OCI-LY3 (cell line): ENCODE measurements around the gene S100A13.
"Not testable (repeated sequence)": the region's sequence is repeated elsewhere in the genome, so short reads cannot be mapped to it uniquely, and the experiment has no call there.

ENCODE experiments used
- H2AFZ ChIP-seq: fragments of 200-600, 300-600 bp; shearing (Covaris generic); 2 replicates; pipeline ENCODE4 v1.6.0; 2014; ENCODE audit warnings: antibody characterized with exemption, low read depth, low read length
- H3K27ac ChIP-seq: fragments of 200-600, 300-600 bp; sonication (generic); 2 replicates; pipeline ENCODE4 v1.5.1; 2014; ENCODE audit warnings: mild to moderate bottlenecking, low read length, moderate library complexity, mixed read lengths
- H3K27me3 ChIP-seq: fragments of 200-600, 300-600 bp; sonication (generic); 2 replicates; pipeline ENCODE4 v1.6.1; 2014; ENCODE audit warnings: low read depth, low read length, mixed read lengths
- H3K36me3 ChIP-seq: fragments of 200-600, 300-600 bp; sonication (generic); replicated peaks from 2 replicates; pipeline ENCODE3; 2014; ENCODE audit warnings: low read depth, low read length, mixed read lengths
- H3K4me1 ChIP-seq: fragments of 300-600, 200-600 bp; sonication (generic); 2 replicates; pipeline ENCODE4 v1.6.1; 2014; ENCODE audit warnings: low read length, mixed read lengths
- H3K4me2 ChIP-seq: fragments of 200-600, 300-600 bp; sonication (generic); 2 replicates; pipeline ENCODE4 v1.6.1; 2014; ENCODE audit warnings: low read length, mixed read lengths
- H3K4me3 ChIP-seq: fragments of 300-600, 200-600 bp; sonication (generic); 2 replicates; pipeline ENCODE4 v1.5.1; 2014; ENCODE audit warnings: antibody characterized with exemption, mild to moderate bottlenecking, low read length, moderate library complexity
- H3K79me2 ChIP-seq: fragments of 300-600, 200-600 bp; shearing (Covaris generic); 2 replicates; pipeline ENCODE4 v1.6.1; 2014; ENCODE audit warnings: mild to moderate bottlenecking, low read length, mixed read lengths
- H3K9ac ChIP-seq: fragments of 300-600, 200-600 bp; shearing (Covaris generic); 2 replicates; pipeline ENCODE4 v1.6.0; 2014; ENCODE audit warnings: mild to moderate bottlenecking, low read length, moderate library complexity
- H3K9me3 ChIP-seq: fragments of 200-600, 300-600 bp; shearing (Covaris generic); 2 replicates; pipeline ENCODE4 v1.6.1; 2014; ENCODE audit warnings: low read length, mixed read lengths; ENCODE audit not compliant: insufficient read depth
- H4K20me1 ChIP-seq: fragments of 200-600, 300-600 bp; sonication (generic); 2 replicates; pipeline ENCODE4 v1.6.1; 2016; ENCODE audit warnings: low read length, mixed read lengths; ENCODE audit not compliant: insufficient read depth
- CTCF ChIP-seq: fragments of 200-600, 300-600 bp; sonication (generic); IDR thresholded peaks from 2 replicates; pipeline ENCODE4 v1.5.1; 2014; ENCODE audit warnings: antibody characterized with exemption, low read length, low read depth
- EZH2phosphoT487 ChIP-seq: fragments of 200-600 bp; shearing (Covaris generic); IDR thresholded peaks from 2 replicates; pipeline ENCODE4 v1.6.1; 2018; ENCODE audit warnings: antibody characterized with exemption, mixed run types, low read depth

Gene S100A13

GRCh38 chr1:153592748-153593147 is 34.6 kb downstream of the S100A13 start:
- H3K79me2 ChIP-seq, result no peaks in the 10 kb centered on the region
- peaks cover 37% of the 10 kb centered on the region for H3K4me1 ChIP-seq
- peak overlapping the region; percentile 88 for H2AFZ ChIP-seq
- no peaks in the 10 kb centered on the region for H3K9me3 ChIP-seq
- H3K4me3 ChIP-seq, result no peak overlapping the region
- H3K4me2 ChIP-seq, result peak overlapping the region; percentile 0; the same call in 1 of the 2 replicates
- TF ChIP-seq CTCF (no peak), EZH2phosphoT487 (no peak)
- H3K36me3 ChIP-seq, result no peaks in the 10 kb centered on the region
- no peaks in the 10 kb centered on the region for H4K20me1 ChIP-seq
- H3K27me3 ChIP-seq, result no peaks in the 10 kb centered on the region
- peak overlapping the region; percentile 3; the same call in 1 of the 2 replicates for H3K27ac ChIP-seq
- peak overlapping the region; percentile 2; the same call in 1 of the 2 replicates for H3K9ac ChIP-seq

DNA sequence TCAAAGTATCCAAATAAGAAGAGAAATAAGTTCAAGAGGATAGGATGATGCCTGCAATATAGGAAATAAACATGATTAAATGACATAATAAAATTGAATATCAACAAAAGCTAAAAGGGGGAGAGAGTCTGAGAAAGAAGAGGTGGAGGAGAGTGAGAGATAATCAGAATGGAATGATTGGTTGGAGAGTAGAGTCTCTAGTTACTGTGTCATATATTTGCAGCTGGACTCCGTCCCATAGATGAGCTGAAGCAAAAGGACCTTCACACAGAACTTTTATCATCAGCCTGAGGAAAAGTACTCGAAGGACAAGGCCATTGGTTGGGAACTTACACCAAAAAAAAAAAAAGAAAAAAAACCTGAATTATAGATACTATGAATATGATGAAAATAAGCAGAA is 38.8 kb downstream of the S100A13 start:
- Histone ChIP-seq H4K20me1 (no peaks in the 10 kb centered on the region), H2AFZ (peak overlapping the region; percentile 74), H3K9me3 (no peaks in the 10 kb centered on the region), H3K27me3 (no peaks in the 10 kb centered on the region), H3K27ac (no peak overlapping the region), H3K36me3 (no peaks in the 10 kb centered on the region), H3K79me2 (no peaks in the 10 kb centered on the region), H3K4me2 (peak overlapping the region; percentile 53), H3K4me3 (0 out of 2 replicates have a peak overlapping the region, but pooled peaks have one; percentile 34), H3K4me1 (peaks cover 43% of the 10 kb centered on the region), H3K9ac (peak overlapping the region; percentile 40)
- TF ChIP-seq EZH2phosphoT487 (no peak), CTCF (no peak)

- peak overlapping the region; percentile 34 for H3K4me3 ChIP-seq
- not testable (repeated sequence) for H3K79me2 ChIP-seq, H4K20me1 ChIP-seq, H3K27ac ChIP-seq, H3K36me3 ChIP-seq, H3K27me3 ChIP-seq, H3K9me3 ChIP-seq
- H3K9ac ChIP-seq, result peak overlapping the region; percentile 40
- H3K4me1 ChIP-seq, result peaks cover 43% of the 10 kb centered on the region
- peak overlapping the region; percentile 74 for H2AFZ ChIP-seq
- peak overlapping the region; percentile 53 for H3K4me2 ChIP-seq
Observed at GRCh38 chr1:153588033-153588432, 39.3 kb downstream of the S100A13 start.

GRCh38 chr1:153587314-153587713 is 40.0 kb downstream of the S100A13 start:
- Histone ChIP-seq H3K9ac (peak overlapping the region; percentile 40; the same call in 1 of the 2 replicates), H3K4me3 (no peak overlapping the region), H3K4me2 (peak overlapping the region; percentile 53), H3K27ac (no peak overlapping the region), H3K36me3 (no peaks in the 10 kb centered on the region), H3K79me2 (no peaks in the 10 kb centered on the region), H3K9me3 (no peaks in the 10 kb centered on the region), H3K27me3 (no peaks in the 10 kb centered on the region), H2AFZ (peak overlapping the region; percentile 74; the same call in 1 of the 2 replicates), H4K20me1 (no peaks in the 10 kb centered on the region), H3K4me1 (peaks cover 36% of the 10 kb centered on the region)
- no peak for TF ChIP-seq EZH2phosphoT487

DNA sequence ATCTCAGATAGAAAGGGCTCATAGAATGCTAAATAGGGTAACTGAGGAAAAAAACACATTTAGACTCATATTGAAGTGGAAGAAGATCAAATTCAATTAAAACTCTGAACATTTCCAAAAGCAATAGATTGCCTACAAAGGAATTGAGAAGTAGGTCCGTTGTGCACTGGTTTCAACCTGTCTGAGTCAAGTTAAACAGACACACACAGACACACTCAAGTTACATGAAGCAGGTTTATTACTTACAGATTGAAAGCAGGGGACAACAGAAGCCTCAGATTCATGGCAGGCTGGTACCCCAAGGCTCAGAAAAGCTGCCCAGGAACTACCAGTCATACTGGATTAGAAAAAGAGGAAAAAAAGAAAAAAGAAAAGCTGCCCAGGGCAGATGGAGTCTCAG is 41.0 kb downstream of the S100A13 start:
- Histone ChIP-seq H2AFZ (peak overlapping the region; percentile 78), H3K4me3 (no peak overlapping the region), H3K9ac (no peak overlapping the region), H3K4me2 (no peak overlapping the region), H3K4me1 (peaks cover 36% of the 10 kb centered on the region), H3K27ac (no peak overlapping the region), H3K9me3 (no peaks in the 10 kb centered on the region), H3K36me3 (no peaks in the 10 kb centered on the region), H4K20me1 (no peaks in the 10 kb centered on the region), H3K79me2 (no peaks in the 10 kb centered on the region), H3K27me3 (no peaks in the 10 kb centered on the region)
- TF ChIP-seq EZH2phosphoT487 (no peak), CTCF (no peak)
